ENCODE results near the gene HDAC11.

- TF ChIP-seq CTCF (conservative IDR thresholded peaks at IDR 0.05 in 1 of 2, IDR thresholded peaks at IDR 0.05 in 1 of 2; ENCODE audit: extremely low read depth in 1 of 2, insufficient read depth in 1 of 2, low read depth in 1 of 2, low read length in 2 of 2): no peak
- no peak for TF ChIP-seq EZH2 (IDR thresholded peaks at IDR 0.05; ENCODE audit: borderline replicate concordance, low read length)
These were observed 19.8 kb upstream of the HDAC11 start for GRCh38 chr3:13460341-13460736.
